Measurements from ENCODE around the gene SPTBN1. TPM values are rescaled to one million over a fixed set of nuclear protein-coding genes. Genes with fewer than 3 reads are reported as not detected.

Gene SPTBN1
- total and polyA plus RNA-seq, 9 of the 15 experiments (the other 6 are each of a cell fraction or from before 2014, with no cell fraction given) = 8.9 to 66.8 (median 31.4) TPM

GRCh38 chr2:54570925-54571694, 115.0 kb downstream of the SPTBN1 start (continued):
- TF ChIP-seq GTF3C2 (IDR thresholded peaks at IDR 0.05; ENCODE audit: borderline replicate concordance, extremely low read depth, insufficient read length) = no peak
- TF ChIP-seq PBX2 (CRISPR knock-in tag; IDR thresholded peaks at IDR 0.05; ENCODE audit: low read depth) = no peak
- peak; percentile 74 for TF ChIP-seq PBX2 (tag; conservative IDR thresholded peaks at IDR 0.05; ENCODE audit: low read depth)
- no peak for TF ChIP-seq PURB (CRISPR knock-in tag; IDR thresholded peaks at IDR 0.05; ENCODE audit: low read depth)
- no peak for TF ChIP-seq ZFP30 (CRISPR knock-in tag; IDR thresholded peaks at IDR 0.05; ENCODE audit: borderline replicate concordance)
- peak; percentile 83 for TF ChIP-seq ARID1B (IDR thresholded peaks at IDR 0.05)
- TF ChIP-seq SAFB2 (IDR thresholded peaks at IDR 0.05; ENCODE audit: borderline replicate concordance, low read depth, low read length, severe bottlenecking) = no peak
- no peak for TF ChIP-seq WHSC1 (IDR thresholded peaks at IDR 0.05; ENCODE audit: low read length)
- TF ChIP-seq TEAD2 (tag; IDR thresholded peaks at IDR 0.05) = no peak
- no peak for TF ChIP-seq SMAD1 (IDR thresholded peaks at IDR 0.05; ENCODE audit: low read depth, low read length, partially characterized antibody)
- TF ChIP-seq SREBF2 (CRISPR knock-in tag; IDR thresholded peaks at IDR 0.05) = no peak
- no peak for TF ChIP-seq ATF6 (CRISPR knock-in tag; IDR thresholded peaks at IDR 0.05)
- no peak for TF ChIP-seq THAP12 (CRISPR knock-in tag; IDR thresholded peaks at IDR 0.05)
- no peak for TF ChIP-seq HSF4 (CRISPR knock-in tag; IDR thresholded peaks at IDR 0.05; ENCODE audit: borderline replicate concordance)
- no peak for TF ChIP-seq ZNF41 (CRISPR knock-in tag; conservative IDR thresholded peaks at IDR 0.05)

Data from K562 (cell line).